Measurements from ENCODE around the gene GLDN.

Gene GLDN

GRCh38 chr15:51343466-51343865 is 2.0 kb downstream of the GLDN start:
- Histone ChIP-seq H3K23ac (ENCODE audit: low read length) (no peak overlapping the region), H2BK5ac (ENCODE audit: low read length) (no peak overlapping the region), H3K4me3 (ENCODE audit: low read length) (no peak overlapping the region), H3K4ac (ENCODE audit: low read depth, low read length) (no peak overlapping the region), H3K79me1 (ENCODE audit: low read length) (no peaks in the 10 kb centered on the region), H2BK15ac (replicated peaks; ENCODE audit: low read depth) (no peak overlapping the region), H3K79me2 (ENCODE audit: control insufficient read depth, insufficient read depth, low read length) (no peaks in the 10 kb centered on the region), H3K18ac (ENCODE audit: low read length) (no peak overlapping the region), H4K5ac (ENCODE audit: low read length) (no peak overlapping the region), H2AK5ac (ENCODE audit: low read length) (no peak overlapping the region), H3K36me3 (ENCODE audit: control insufficient read depth, insufficient read depth, low read length) (no peaks in the 10 kb centered on the region), H3K4me2 (ENCODE audit: low read length) (no peak overlapping the region), H3K9ac (ENCODE audit: low read length) (no peak overlapping the region), H3K56ac (ENCODE audit: low read length) (no peak overlapping the region), H2BK120ac (ENCODE audit: low read depth, low read length) (no peak overlapping the region), H3K27me3 (ENCODE audit: insufficient read depth, low read length, poor library complexity) (peaks cover 17% of the 10 kb centered on the region), H3K4me1 (ENCODE audit: control insufficient read depth, low read depth, low read length) (no peaks in the 10 kb centered on the region), H3K27ac (ENCODE audit: low read depth, low read length) (no peak overlapping the region), H4K8ac (ENCODE audit: low read depth, low read length) (no peak overlapping the region)
- DNase-seq, result no peak
- no CpG with 5 or more reads among the region's 4 CpGs for WGBS (ENCODE audit: extremely low coverage, insufficient coverage, low lambda C conversion rate)

GRCh38 chr15:51346136-51346535 is 4.7 kb downstream of the GLDN start:
- no peak overlapping the region for H3K18ac ChIP-seq (ENCODE audit: low read length)
- peaks cover 14% of the 10 kb centered on the region for H3K27me3 ChIP-seq (ENCODE audit: insufficient read depth, low read length, poor library complexity)
- no peak overlapping the region for H4K5ac ChIP-seq (ENCODE audit: low read length)
- H2BK15ac ChIP-seq (replicated peaks; ENCODE audit: low read depth), result no peak overlapping the region
- H3K4me3 ChIP-seq (ENCODE audit: low read length), result no peak overlapping the region
- no peaks in the 10 kb centered on the region for H3K4me1 ChIP-seq (ENCODE audit: control insufficient read depth, low read depth, low read length)
- no peak overlapping the region for H2BK120ac ChIP-seq (ENCODE audit: low read depth, low read length)
- no peak overlapping the region for H3K23ac ChIP-seq (ENCODE audit: low read length)
- no peak for DNase-seq
- H3K4me2 ChIP-seq (ENCODE audit: low read length), result no peak overlapping the region
- no CpG with 5 or more reads among the region's 3 CpGs for WGBS (ENCODE audit: extremely low coverage, insufficient coverage, low lambda C conversion rate)
- no peak overlapping the region for H3K56ac ChIP-seq (ENCODE audit: low read length)
- no peak overlapping the region for H2AK5ac ChIP-seq (ENCODE audit: low read length)
- no peak overlapping the region for H4K8ac ChIP-seq (ENCODE audit: low read depth, low read length)
- no peak overlapping the region for H3K27ac ChIP-seq (ENCODE audit: low read depth, low read length)
- H3K4ac ChIP-seq (ENCODE audit: low read depth, low read length), result no peak overlapping the region
- no peak overlapping the region for H3K9ac ChIP-seq (ENCODE audit: low read length)
- H3K79me1 ChIP-seq (ENCODE audit: low read length), result no peaks in the 10 kb centered on the region
- no peak overlapping the region for H2BK5ac ChIP-seq (ENCODE audit: low read length)
- H3K79me2 ChIP-seq (ENCODE audit: control insufficient read depth, insufficient read depth, low read length), result no peaks in the 10 kb centered on the region
- H3K36me3 ChIP-seq (ENCODE audit: control insufficient read depth, insufficient read depth, low read length), result no peaks in the 10 kb centered on the region

- H2BK15ac ChIP-seq (replicated peaks; ENCODE audit: low read depth), result no peak overlapping the region
- no peak overlapping the region for H3K27ac ChIP-seq (ENCODE audit: low read depth, low read length)
- no peak overlapping the region for H2AK5ac ChIP-seq (ENCODE audit: low read length)
- no peak overlapping the region for H2BK120ac ChIP-seq (ENCODE audit: low read depth, low read length)
- no peaks in the 10 kb centered on the region for H3K27me3 ChIP-seq (ENCODE audit: insufficient read depth, low read length, poor library complexity)
- no peak overlapping the region for H3K56ac ChIP-seq (ENCODE audit: low read length)
- H3K4me3 ChIP-seq (ENCODE audit: low read length), result no peak overlapping the region
- H3K79me2 ChIP-seq (ENCODE audit: control insufficient read depth, insufficient read depth, low read length), result no peaks in the 10 kb centered on the region
- no peak overlapping the region for H2BK5ac ChIP-seq (ENCODE audit: low read length)
- no peak overlapping the region for H3K4me2 ChIP-seq (ENCODE audit: low read length)
- no peak overlapping the region for H3K23ac ChIP-seq (ENCODE audit: low read length)
- H3K36me3 ChIP-seq (ENCODE audit: control insufficient read depth, insufficient read depth, low read length), result no peaks in the 10 kb centered on the region
- no peak overlapping the region for H3K4ac ChIP-seq (ENCODE audit: low read depth, low read length)
- DNase-seq, result no peak
- WGBS (ENCODE audit: extremely low coverage, insufficient coverage, low lambda C conversion rate), result no CpG with 5 or more reads among the region's 5 CpGs
- H3K9ac ChIP-seq (ENCODE audit: low read length), result no peak overlapping the region
- H4K5ac ChIP-seq (ENCODE audit: low read length), result no peak overlapping the region
- no peak overlapping the region for H3K18ac ChIP-seq (ENCODE audit: low read length)
- no peaks in the 10 kb centered on the region for H3K4me1 ChIP-seq (ENCODE audit: control insufficient read depth, low read depth, low read length)
- no peak overlapping the region for H4K8ac ChIP-seq (ENCODE audit: low read depth, low read length)
- H3K79me1 ChIP-seq (ENCODE audit: low read length), result no peaks in the 10 kb centered on the region
These were observed 7.2 kb downstream of the GLDN start for GRCh38 chr15:51348688-51349087.

GRCh38 chr15:51349156-51349844 is 7.8 kb downstream of the GLDN start:
- Histone ChIP-seq H3K4me2 (ENCODE audit: low read length) (no peak overlapping the region), H3K27ac (ENCODE audit: low read depth, low read length) (no peak overlapping the region), H2AK5ac (ENCODE audit: low read length) (no peak overlapping the region), H4K5ac (ENCODE audit: low read length) (no peak overlapping the region), H3K4me3 (ENCODE audit: low read length) (no peak overlapping the region), H3K36me3 (ENCODE audit: control insufficient read depth, insufficient read depth, low read length) (no peaks in the 10 kb centered on the region), H3K56ac (ENCODE audit: low read length) (no peak overlapping the region), H4K8ac (ENCODE audit: low read depth, low read length) (no peak overlapping the region), H2BK120ac (ENCODE audit: low read depth, low read length) (no peak overlapping the region), H2BK5ac (ENCODE audit: low read length) (no peak overlapping the region), H3K23ac (ENCODE audit: low read length) (no peak overlapping the region), H3K18ac (ENCODE audit: low read length) (no peak overlapping the region), H2BK15ac (replicated peaks; ENCODE audit: low read depth) (no peak overlapping the region), H3K27me3 (ENCODE audit: insufficient read depth, low read length, poor library complexity) (no peaks in the 10 kb centered on the region), H3K4me1 (ENCODE audit: control insufficient read depth, low read depth, low read length) (no peaks in the 10 kb centered on the region), H3K79me1 (ENCODE audit: low read length) (no peaks in the 10 kb centered on the region), H3K79me2 (ENCODE audit: control insufficient read depth, insufficient read depth, low read length) (no peaks in the 10 kb centered on the region), H3K9ac (ENCODE audit: low read length) (no peak overlapping the region), H3K4ac (ENCODE audit: low read depth, low read length) (no peak overlapping the region)
- no peak for DNase-seq
- WGBS (ENCODE audit: extremely low coverage, insufficient coverage, low lambda C conversion rate), result no CpG with 5 or more reads among the region's 4 CpGs

GRCh38 chr15:51350723-51351122 is 9.3 kb downstream of the GLDN start:
- Histone ChIP-seq H2BK15ac (replicated peaks; ENCODE audit: low read depth) (no peak overlapping the region), H3K79me2 (ENCODE audit: control insufficient read depth, insufficient read depth, low read length) (no peaks in the 10 kb centered on the region), H3K9ac (ENCODE audit: low read length) (no peak overlapping the region), H3K79me1 (ENCODE audit: low read length) (no peaks in the 10 kb centered on the region), H3K4ac (ENCODE audit: low read depth, low read length) (no peak overlapping the region), H3K27me3 (ENCODE audit: insufficient read depth, low read length, poor library complexity) (no peaks in the 10 kb centered on the region), H3K4me3 (ENCODE audit: low read length) (no peak overlapping the region), H2AK5ac (ENCODE audit: low read length) (no peak overlapping the region), H4K8ac (ENCODE audit: low read depth, low read length) (no peak overlapping the region), H3K4me2 (ENCODE audit: low read length) (no peak overlapping the region), H2BK120ac (ENCODE audit: low read depth, low read length) (no peak overlapping the region), H2BK5ac (ENCODE audit: low read length) (no peak overlapping the region), H3K23ac (ENCODE audit: low read length) (no peak overlapping the region), H3K36me3 (ENCODE audit: control insufficient read depth, insufficient read depth, low read length) (no peaks in the 10 kb centered on the region), H3K56ac (ENCODE audit: low read length) (no peak overlapping the region), H3K4me1 (ENCODE audit: control insufficient read depth, low read depth, low read length) (no peaks in the 10 kb centered on the region), H3K27ac (ENCODE audit: low read depth, low read length) (no peak overlapping the region), H4K5ac (ENCODE audit: low read length) (no peak overlapping the region), H3K18ac (ENCODE audit: low read length) (no peak overlapping the region)
- no CpG with 5 or more reads among the region's 3 CpGs for WGBS (ENCODE audit: extremely low coverage, insufficient coverage, low lambda C conversion rate)
- no peak for DNase-seq

GRCh38 chr15:51353976-51354375 is 12.5 kb downstream of the GLDN start:
- Histone ChIP-seq H3K27me3 (ENCODE audit: insufficient read depth, low read length, poor library complexity) (no peaks in the 10 kb centered on the region), H3K56ac (ENCODE audit: low read length) (no peak overlapping the region), H2BK120ac (ENCODE audit: low read depth, low read length) (no peak overlapping the region), H4K5ac (ENCODE audit: low read length) (no peak overlapping the region), H2AK5ac (ENCODE audit: low read length) (no peak overlapping the region), H3K9ac (ENCODE audit: low read length) (no peak overlapping the region), H3K4me1 (ENCODE audit: control insufficient read depth, low read depth, low read length) (no peaks in the 10 kb centered on the region), H3K4me3 (ENCODE audit: low read length) (no peak overlapping the region), H2BK5ac (ENCODE audit: low read length) (no peak overlapping the region), H3K79me1 (ENCODE audit: low read length) (no peaks in the 10 kb centered on the region), H3K27ac (ENCODE audit: low read depth, low read length) (no peak overlapping the region), H4K8ac (ENCODE audit: low read depth, low read length) (no peak overlapping the region), H3K79me2 (ENCODE audit: control insufficient read depth, insufficient read depth, low read length) (no peaks in the 10 kb centered on the region), H3K18ac (ENCODE audit: low read length) (no peak overlapping the region), H3K36me3 (ENCODE audit: control insufficient read depth, insufficient read depth, low read length) (no peaks in the 10 kb centered on the region), H3K23ac (ENCODE audit: low read length) (no peak overlapping the region), H2BK15ac (replicated peaks; ENCODE audit: low read depth) (no peak overlapping the region), H3K4me2 (ENCODE audit: low read length) (no peak overlapping the region), H3K4ac (ENCODE audit: low read depth, low read length) (no peak overlapping the region)
- DNase-seq, result no peak
- WGBS (ENCODE audit: extremely low coverage, insufficient coverage, low lambda C conversion rate), result no CpG with 5 or more reads among the region's 2 CpGs

Measured in mesendoderm (in vitro differentiated cells).